ENCODE results near the gene ANKH. TPM values are rescaled to one million over a fixed set of nuclear protein-coding genes. Genes with fewer than 3 reads are reported as not detected.

The ANKH gene
- total RNA-seq, 4 donors from 2014 or later: 18.1 to 44.5 (median 30.5) TPM

GRCh38 chr5:14723701-14724132 lies 147.9 kb downstream of the ANKH start:
- TF ChIP-seq, protein P1, sequence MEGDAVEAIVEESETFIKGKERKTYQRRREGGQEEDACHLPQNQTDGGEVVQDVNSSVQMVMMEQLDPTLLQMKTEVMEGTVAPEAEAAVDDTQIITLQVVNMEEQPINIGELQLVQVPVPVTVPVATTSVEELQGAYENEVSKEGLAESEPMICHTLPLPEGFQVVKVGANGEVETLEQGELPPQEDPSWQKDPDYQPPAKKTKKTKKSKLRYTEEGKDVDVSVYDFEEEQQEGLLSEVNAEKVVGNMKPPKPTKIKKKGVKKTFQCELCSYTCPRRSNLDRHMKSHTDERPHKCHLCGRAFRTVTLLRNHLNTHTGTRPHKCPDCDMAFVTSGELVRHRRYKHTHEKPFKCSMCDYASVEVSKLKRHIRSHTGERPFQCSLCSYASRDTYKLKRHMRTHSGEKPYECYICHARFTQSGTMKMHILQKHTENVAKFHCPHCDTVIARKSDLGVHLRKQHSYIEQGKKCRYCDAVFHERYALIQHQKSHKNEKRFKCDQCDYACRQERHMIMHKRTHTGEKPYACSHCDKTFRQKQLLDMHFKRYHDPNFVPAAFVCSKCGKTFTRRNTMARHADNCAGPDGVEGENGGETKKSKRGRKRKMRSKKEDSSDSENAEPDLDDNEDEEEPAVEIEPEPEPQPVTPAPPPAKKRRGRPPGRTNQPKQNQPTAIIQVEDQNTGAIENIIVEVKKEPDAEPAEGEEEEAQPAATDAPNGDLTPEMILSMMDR (IDR thresholded peaks at IDR 0.05; ENCODE audit: low read depth): no peak

DNA sequence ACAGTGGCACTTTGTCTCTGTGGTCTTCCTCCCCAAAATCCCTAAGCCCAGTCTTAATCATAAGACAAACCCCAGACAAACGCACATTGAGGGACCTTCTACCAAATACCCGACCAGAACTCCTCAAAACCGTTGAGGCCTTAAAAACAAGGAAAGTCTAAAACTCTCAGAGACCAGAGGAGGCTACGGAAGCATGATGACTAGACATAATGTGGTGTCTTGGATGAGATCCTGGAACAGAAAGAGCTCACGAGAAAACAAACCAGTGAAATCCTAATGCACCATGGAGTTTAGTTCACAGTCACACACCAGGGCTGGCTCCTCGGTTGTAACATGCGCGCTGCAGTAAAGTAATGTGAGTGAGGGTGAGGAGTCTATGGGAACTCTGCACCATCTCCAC lies 148.7 kb downstream of the ANKH start:
- TF ChIP-seq, protein P1 (IDR thresholded peaks at IDR 0.05; ENCODE audit: low read depth): no peak

DNA sequence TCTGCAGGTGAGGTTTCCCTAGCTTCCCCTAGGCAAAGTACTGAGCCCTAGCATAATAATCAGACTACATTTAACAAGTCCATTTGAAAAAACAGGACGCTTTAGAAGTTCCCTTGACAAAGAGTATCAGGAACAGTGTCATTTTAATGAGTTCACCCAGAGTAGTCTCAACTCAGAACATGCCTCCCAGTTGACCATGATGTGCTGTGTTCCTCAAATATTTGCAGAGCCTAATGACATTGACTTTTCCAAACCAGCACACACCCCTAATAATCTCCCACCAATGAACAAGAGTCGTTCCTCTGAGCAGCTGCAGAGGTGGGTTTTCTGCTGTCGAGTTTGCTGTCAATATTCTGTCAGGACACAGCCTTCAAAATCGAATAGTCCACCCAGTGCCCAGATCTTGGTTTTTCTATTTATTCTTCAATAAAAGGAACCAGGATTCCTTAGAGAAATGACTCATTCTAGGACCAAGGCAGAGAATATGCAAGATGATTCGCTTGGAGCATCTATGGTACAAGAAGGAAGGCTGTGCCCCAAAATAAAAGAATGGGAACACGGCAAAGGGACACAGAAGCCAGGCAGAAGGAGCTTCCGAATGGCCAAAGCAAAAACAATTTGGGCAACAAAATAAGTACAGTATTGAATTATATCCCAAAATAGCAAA lies 149.5 kb downstream of the ANKH start:
- TF ChIP-seq, protein P1 (IDR thresholded peaks at IDR 0.05; ENCODE audit: low read depth): no peak

DNA sequence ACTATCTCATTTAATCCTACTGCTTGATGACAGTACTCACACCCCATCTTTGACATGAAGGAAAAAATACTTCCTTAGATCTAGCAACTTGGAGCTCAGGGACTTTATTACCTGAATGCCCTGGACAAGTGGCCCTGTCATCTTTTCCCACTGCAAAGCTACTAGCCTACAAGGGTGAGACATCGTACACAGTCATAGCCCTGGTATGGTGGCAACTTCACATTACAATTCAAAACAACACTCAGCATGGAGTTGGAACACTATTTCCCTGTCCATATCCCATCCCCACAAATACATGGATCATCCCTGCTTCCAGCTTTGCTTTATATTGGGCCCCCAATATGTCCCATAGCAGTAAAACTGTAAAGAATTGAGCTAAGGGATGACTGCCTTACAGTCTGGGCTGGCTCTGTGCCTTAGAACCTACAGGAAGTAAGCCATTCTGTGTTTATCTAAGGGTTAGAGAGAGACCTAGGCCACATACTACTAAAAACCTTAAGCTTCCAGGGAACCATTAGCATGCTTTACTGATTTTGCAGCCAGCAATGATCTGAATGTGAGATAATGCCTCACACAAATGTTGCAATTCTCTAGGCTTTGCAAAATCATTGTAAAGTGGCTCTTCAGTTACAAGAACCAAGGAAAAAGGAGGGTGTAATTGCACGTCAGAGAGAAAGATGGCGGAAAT lies 151.2 kb downstream of the ANKH start:
- TF ChIP-seq, protein P1 (IDR thresholded peaks at IDR 0.05; ENCODE audit: low read depth): no peak

GRCh38 chr5:14718778-14719177 lies 152.8 kb downstream of the ANKH start:
- TF ChIP-seq, protein P1 (IDR thresholded peaks at IDR 0.05; ENCODE audit: low read depth): no peak

DNA sequence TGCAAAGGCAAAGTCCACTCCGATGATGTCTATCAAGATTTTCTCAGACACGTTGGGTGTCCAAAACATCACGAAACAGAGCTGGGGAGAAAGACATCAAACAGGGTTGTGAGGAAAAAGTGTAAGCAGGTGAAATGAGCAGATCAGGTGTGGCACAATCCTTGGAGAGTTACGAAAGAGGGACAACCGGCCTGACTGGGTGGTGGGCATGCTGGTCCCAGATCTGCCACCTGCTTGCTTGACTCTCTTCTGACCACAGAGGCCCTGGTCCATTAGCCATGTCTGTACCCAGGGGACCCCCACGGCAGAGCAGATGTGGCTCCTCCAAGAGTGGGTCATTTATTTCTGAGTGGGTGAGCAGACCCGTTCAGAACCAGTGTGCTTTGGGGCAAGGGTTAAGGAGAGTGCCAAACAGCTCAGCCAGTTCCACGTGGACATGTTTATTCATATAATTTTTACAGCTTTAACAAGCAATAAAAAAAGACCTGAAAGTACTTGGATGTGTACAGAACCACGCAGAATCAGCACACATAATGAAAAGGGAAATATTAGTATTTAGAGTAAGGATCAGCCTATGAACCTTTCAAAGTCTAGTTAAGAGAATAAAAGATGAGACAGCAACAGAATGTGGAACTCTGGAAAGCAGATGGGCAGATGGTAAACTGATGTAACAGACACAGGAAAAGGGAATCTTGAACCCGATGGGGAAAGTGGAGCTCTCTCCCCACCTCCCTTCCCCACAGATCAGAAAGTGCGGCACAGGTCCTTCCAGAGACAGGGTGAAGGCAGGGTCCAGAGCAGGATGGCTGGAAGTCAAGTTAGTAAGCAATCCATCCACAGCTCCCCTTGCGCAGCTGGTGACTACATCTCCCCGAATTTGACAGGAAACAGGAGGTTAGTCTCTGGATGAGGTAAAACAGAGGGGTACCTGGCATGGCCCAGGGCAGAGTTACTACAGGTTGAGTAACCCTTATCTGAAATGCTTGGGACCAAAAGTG lies 154.5 kb downstream of the ANKH start:
- TF ChIP-seq, protein P1 (IDR thresholded peaks at IDR 0.05; ENCODE audit: low read depth): no peak
